GM18511 (cell line): Measurements from ENCODE around the gene CNOT3.

ENCODE experiments used
- ATAC-seq: cut with Tn5 transposase; IDR thresholded peaks from one replicate; pipeline ENCODE4 v1.9.1; 2021; ENCODE audit warnings: mild to moderate bottlenecking, moderate library complexity; ENCODE audit not compliant: unreplicated experiment

Gene CNOT3

GRCh38 chr19:54115109-54116063 is 22.2 kb upstream of the CNOT3 start, which contains the start of the genes PRPF31 and TFPT:
Gene PRPF31 (plus strand): TSS chr19:54115754. CDS start chr19:54118279, 2,525 bp downstream.
Gene TFPT (minus strand): TSS chr19:54115657. CDS start chr19:54115269, 388 bp downstream.
- ATAC-seq, result peak; percentile 92

- no peak for ATAC-seq
Measured at GRCh38 chr19:54121259-54121658, 16.3 kb upstream of the CNOT3 start.

GRCh38 chr19:54123682-54124081 is 13.9 kb upstream of the CNOT3 start:
- ATAC-seq, result no peak

- ATAC-seq, result no peak
Measured at GRCh38 chr19:54124393-54124792, 13.2 kb upstream of the CNOT3 start.

- no peak for ATAC-seq
Measured at GRCh38 chr19:54125713-54126112, 11.8 kb upstream of the CNOT3 start.

- ATAC-seq, result no peak
Measured at GRCh38 chr19:54127688-54128440, 9.7 kb upstream of the CNOT3 start.

GRCh38 chr19:54128441-54128725 is 9.2 kb upstream of the CNOT3 start:
- ATAC-seq, result no peak

GRCh38 chr19:54128796-54129616 is 8.6 kb upstream of the CNOT3 start:
- ATAC-seq, result no peak

- no peak for ATAC-seq
Measured at GRCh38 chr19:54129617-54129996, 8.0 kb upstream of the CNOT3 start.

- ATAC-seq, result no peak
Measured at GRCh38 chr19:54133312-54133956, 4.1 kb upstream of the CNOT3 start.

GRCh38 chr19:54133957-54134590 is 3.5 kb upstream of the CNOT3 start:
- no peak for ATAC-seq

- ATAC-seq, result no peak
Measured at GRCh38 chr19:54136086-54136863, 1.3 kb upstream of the CNOT3 start.

GRCh38 chr19:54136864-54137698 is 481 bp upstream of the CNOT3 start:
- ATAC-seq, result peak; percentile 82

GRCh38 chr19:54138489-54139256 is 1.1 kb downstream of the CNOT3 start:
- ATAC-seq, result no peak

GRCh38 chr19:54141356-54141755 is 3.8 kb downstream of the CNOT3 start:
- ATAC-seq, result no peak

GRCh38 chr19:54142166-54142780 is 4.7 kb downstream of the CNOT3 start:
- no peak for ATAC-seq

GRCh38 chr19:54145541-54146158 is 8.1 kb downstream of the CNOT3 start:
- ATAC-seq, result no peak
